GM08714 (cell line): ENCODE measurements around the gene SLC39A8.
"Not testable (repeated sequence)": the region's sequence is repeated elsewhere in the genome, so short reads cannot be mapped to it uniquely, and the experiment has no call there.

Source experiments
- H3K4me3 ChIP-seq: fragments of 200-500 bp; sonication (Bioruptor generic); 2 replicates; pipeline ENCODE4 v1.5.1; 2014; ENCODE audit warnings: mild to moderate bottlenecking, low read length, inconsistent platforms
- ZNF274 ChIP-seq: IDR thresholded peaks from 2 replicates; pipeline ENCODE4 v1.6.1; 2012; ENCODE audit warnings: mild to moderate bottlenecking, low read depth, low read length

SLC39A8 gene

DNA sequence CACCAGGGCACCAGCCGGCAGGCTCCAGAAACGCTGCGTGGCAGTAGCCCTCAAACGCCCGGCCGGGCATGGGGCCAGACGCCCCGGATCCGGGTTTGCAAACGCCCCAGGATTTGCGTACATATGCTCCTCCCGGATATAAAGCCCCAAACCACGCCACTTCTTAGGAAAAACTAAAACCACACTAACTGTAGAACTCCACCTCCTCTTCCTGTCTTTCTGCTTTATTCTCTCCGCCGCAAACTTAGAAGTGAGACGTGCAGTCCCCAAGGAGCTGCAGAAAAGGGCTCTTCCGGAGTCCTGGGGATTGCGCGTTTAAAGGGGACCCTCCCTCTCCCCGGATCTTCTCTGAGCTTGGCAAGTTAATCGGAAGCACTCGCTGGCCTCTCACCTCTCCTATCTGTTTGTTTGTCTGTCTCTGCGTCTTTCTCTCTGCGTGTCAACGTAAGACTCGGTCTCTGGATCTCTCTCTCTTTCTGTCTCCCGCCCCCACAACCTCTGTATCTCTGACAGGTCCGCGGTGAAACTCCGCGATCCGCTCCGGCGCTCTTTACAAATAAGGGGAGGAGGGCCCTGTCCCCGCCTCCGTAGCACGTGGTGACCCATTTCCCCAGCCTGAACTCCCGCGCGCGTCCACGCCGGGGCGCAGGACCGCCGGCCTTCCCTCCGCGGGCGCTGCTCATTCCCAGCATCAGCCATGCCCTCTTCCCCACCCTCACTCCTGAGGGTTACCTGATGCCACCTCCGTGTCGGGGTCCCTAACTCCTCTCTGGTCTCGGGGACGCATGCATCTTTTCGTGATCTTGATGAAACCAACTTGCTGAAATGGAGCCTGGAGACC, at the start of gene SLC39A8:
SLC39A8 (minus strand) TSS at position 529 of the 841 bp plus-strand sequence. CDS start 820 bp downstream, outside the sequence.
- peak within 1 kb of the TSS; percentile 98 for H3K4me3 ChIP-seq
- TF ChIP-seq ZNF274 = no peak

- no peak overlapping the region for H3K4me3 ChIP-seq
- TF ChIP-seq ZNF274 = no peak
Observed at GRCh38 chr4:102392033-102392744, 46.9 kb upstream of the SLC39A8 start.

- H3K4me3 ChIP-seq = no peak overlapping the region
- no peak for TF ChIP-seq ZNF274
Observed at GRCh38 chr4:102390438-102390837, 45.2 kb upstream of the SLC39A8 start.

GRCh38 chr4:102388611-102389010, 43.3 kb upstream of the SLC39A8 start:
- no peak for TF ChIP-seq ZNF274
- no peak overlapping the region for H3K4me3 ChIP-seq

- H3K4me3 ChIP-seq = no peak overlapping the region
- no peak for TF ChIP-seq ZNF274
Observed at GRCh38 chr4:102387552-102388150, 42.4 kb upstream of the SLC39A8 start.

DNA sequence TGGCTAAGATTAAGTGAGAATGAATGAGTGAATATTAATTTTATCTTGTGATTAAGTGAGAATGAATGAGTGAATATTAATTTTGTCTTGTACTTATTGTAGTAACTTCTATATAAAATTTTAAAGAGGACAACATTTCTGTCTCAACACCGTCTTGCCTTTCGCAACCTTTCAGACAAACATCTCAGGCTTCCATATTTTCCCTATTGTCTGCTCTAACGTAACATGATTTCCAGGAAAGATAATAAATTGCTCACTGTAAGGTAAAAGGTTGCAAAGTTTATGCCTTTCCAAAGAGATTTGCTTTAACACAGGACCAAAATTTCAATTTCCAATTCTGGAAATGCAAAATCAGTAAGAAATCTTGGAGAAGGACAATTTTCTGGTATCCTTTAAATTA, 41.7 kb upstream of the SLC39A8 start:
- no peak overlapping the region for H3K4me3 ChIP-seq
- TF ChIP-seq ZNF274 = no peak

DNA sequence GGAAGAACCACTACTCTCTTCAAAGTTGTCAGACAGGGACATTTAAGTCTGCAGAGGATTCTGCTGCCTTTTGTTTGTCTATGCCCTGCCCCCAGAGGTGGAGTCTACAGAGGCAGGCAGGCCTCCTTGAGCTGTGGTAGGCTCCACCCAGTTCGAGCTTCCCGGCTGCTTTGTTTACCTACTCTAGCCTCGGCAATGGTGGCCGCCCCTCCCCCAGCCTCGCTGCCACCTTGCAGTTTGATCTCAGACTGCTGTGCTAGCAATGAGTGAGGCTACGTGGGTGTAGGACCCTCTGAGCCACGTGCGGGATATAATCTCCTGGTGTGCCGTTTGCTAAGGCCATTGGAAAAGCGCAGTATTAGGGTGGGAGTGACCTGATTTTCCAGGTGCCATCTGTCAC, 35.0 kb upstream of the SLC39A8 start:
- not testable (repeated sequence) for H3K4me3 ChIP-seq

GRCh38 chr4:102362922-102363432, 17.7 kb upstream of the SLC39A8 start:
- H3K4me3 ChIP-seq = no peak overlapping the region

DNA sequence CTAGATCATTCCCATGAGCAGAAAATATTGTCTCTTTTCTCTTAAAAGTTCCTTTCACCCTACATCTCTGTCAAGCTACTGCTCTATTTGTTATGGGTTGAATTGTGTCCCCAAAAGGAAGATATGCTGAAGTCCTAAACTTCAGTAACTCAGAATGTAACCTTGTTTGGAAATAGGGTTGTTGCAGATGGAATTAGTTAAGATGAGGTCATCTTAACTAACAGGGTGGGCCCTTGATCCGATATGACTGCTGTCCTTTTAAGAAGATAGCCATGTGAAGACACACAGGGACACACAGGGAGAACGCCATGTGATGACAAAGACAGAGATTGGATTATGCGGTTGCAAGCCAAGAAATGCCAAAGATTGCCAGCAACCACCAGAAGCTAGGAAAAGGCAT, 12.8 kb upstream of the SLC39A8 start:
- TF ChIP-seq ZNF274 = no peak
- no peak overlapping the region for H3K4me3 ChIP-seq

More at GRCh38 chr4:102362922-102363432, 17.7 kb upstream of the SLC39A8 start:
- no peak for TF ChIP-seq ZNF274

- not testable (repeated sequence) for H3K4me3 ChIP-seq
Observed at GRCh38 chr4:102357637-102358036, 12.4 kb upstream of the SLC39A8 start.

DNA sequence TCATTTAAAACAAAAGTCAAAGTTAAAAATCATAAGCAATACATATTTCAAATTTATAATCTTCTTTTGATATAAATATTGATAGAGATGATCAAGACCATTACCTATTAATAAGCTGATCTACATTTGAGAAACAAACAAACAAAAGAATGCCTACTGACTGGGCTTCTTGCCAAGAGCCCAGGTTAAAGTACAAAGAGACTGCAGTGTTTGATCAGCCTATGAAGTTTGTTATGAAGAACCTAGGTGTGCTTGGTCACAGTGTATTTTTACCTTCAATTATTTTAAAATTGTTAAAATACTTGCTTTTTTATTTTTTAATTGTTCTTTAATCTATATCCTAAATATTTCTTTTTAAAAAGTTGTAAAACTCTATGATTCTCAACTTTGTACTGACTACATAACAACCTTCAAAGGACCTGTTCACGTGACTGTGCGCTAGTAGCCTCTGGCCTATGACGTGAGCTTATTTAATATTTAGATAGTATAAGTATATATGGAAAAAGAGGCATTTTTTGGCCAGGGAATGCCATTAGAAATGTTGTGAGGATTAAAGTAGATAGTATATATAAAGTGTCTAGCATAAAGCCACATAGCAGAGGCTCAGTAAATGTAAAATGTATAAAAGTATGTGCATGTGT, 11.4 kb upstream of the SLC39A8 start:
- no peak overlapping the region for H3K4me3 ChIP-seq
- TF ChIP-seq ZNF274 = no peak

DNA sequence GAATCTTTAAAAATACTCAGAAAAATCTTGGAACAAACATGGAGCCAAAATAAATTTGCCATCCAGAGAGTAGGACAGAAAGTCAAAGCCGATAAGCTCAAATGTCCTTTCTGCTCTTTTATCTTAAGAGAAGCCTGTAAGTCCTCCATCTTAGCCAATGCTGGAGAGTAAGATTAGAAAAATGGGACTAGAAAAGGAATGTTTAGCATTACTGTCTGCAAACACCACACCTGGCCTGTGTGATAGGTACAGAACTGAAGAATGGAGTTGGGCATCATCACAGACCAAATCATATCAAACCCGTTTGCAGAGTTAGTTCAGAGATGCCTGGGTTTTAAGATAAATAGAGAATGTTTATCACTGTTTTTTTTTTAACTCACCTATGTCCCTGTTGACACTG, 10.5 kb upstream of the SLC39A8 start:
- no peak overlapping the region for H3K4me3 ChIP-seq
- TF ChIP-seq ZNF274 = no peak

DNA sequence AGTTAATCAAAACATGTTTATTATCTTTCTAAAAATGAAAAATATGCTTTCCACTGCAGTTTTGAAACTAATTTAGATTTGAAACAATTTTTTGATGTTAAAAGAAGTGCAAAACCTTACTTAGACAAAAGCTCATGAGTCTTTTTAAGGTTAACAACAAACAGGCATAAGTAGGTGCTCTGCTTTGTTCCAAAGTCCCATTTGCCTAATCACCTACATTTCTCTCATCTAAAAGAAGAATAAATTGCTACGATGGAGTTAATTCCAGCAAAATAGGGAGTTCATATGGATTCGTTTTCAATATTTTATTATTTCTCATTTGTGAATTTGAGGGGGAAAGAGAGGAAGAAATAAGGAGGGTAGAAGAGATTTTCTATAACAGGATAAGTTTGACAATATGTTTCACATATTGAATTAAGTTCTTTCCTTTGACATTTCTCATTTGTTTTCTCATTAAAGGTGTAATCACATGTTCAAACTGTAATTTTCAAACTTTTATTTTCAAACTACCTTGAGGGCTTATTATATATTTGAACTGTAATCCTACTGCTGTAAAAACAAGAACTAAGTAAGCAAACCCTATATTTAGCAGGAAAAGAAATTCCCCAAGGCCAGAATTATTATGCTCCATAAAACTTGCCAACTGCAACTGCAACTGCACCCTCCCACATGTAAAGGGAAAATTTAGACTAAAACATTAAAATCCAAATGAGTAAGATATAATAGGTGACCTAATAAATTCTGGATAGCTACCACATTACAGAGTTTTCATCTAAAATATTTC, 9.6 kb upstream of the SLC39A8 start:
- TF ChIP-seq ZNF274 = no peak

More for the DNA sequence above, 9.6 kb upstream of the SLC39A8 start:
- no peak overlapping the region for H3K4me3 ChIP-seq
